Gastroesophageal sphincter (tissue), 3 donors: Measurements from ENCODE around the gene ALPI.
"Not testable (repeated sequence)": the region's sequence is repeated elsewhere in the genome, so short reads cannot be mapped to it uniquely, and the experiment has no call there.

ENCODE experiments used
- CTCF ChIP-seq, 4 experiments: fragments of 200-600 bp in 2 of 4; fragments of 450-650 bp in 2 of 4; sonication (generic) in 1 of 4; IDR thresholded peaks; one replicate each; pipeline ENCODE4 v1.5.1; 2017 to 2019; ENCODE audit warnings: antibody characterized with exemption in 4 of 4, mild to moderate bottlenecking in 2 of 4, moderate library complexity in 2 of 4
- EP300 ChIP-seq: sonication (generic); formaldehyde crosslinking; IDR thresholded peaks from one replicate; pipeline ENCODE4 v1.6.1; 2017; ENCODE audit warnings: antibody characterized with exemption, mild to moderate bottlenecking
- POLR2A ChIP-seq, 2 donors: fragments of 450-650 bp; IDR thresholded peaks; one replicate each; pipeline ENCODE4 v1.6.1; 2017; ENCODE audit warnings: antibody characterized with exemption in 2 of 2, mild to moderate bottlenecking in 2 of 2, moderate library complexity in 1 of 2
- POLR2AphosphoS5 ChIP-seq: sonication (generic); formaldehyde crosslinking; IDR thresholded peaks from one replicate; pipeline ENCODE4 v1.6.1; 2017; ENCODE audit warnings: antibody characterized with exemption

DNA sequence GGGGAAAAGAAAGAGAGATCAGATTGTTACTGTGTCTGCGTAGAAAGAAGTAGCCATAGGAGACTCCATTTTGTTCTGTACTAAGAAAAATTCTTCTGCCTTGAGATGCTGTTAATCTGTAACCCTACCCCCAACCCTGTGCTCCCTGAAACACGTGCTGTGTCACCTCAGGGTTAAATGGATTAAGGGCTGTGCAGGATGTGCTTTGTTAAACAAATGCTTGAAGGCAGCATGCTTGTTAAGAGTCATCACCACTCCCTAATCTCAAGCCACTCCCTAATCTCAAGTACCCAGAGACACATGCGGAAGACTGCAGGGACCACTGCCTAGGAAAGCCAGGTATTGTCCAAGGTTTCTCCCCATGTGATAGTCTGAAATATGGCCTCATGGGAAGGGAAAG, 33.0 kb upstream of the ALPI start:
- not testable (repeated sequence) for TF ChIP-seq CTCF (IDR thresholded peaks at IDR 0.05); POLR2AphosphoS5; POLR2A (IDR thresholded peaks at IDR 0.05); EP300
